GM23338 (cell line): ENCODE measurements around the gene PIP5K1C. TPM values are rescaled to one million over a fixed set of nuclear protein-coding genes. Genes with fewer than 3 reads are reported as not detected.

Source experiments
- ATAC-seq: fragments of 200-7000 bp; cut with Tn5 transposase; 3 replicates; pipeline ENCODE4 v1.9.1; 2020
- DNase-seq: peaks from one replicate; pipeline ENCODE4 v3.0.0-alpha.2; 2015; ENCODE audit warnings: low spot score
- H2AFZ ChIP-seq: fragments of 200-600 bp; sonication (generic); 2 replicates; pipeline ENCODE4 v1.8.0; 2016; ENCODE audit warnings: antibody characterized with exemption, mild to moderate bottlenecking, moderate library complexity
- H3F3A ChIP-seq: fragments of 200-600 bp; sonication (generic); replicated peaks from 2 replicates; pipeline ENCODE4 v1.8.0; 2017; ENCODE audit warnings: antibody characterized with exemption, mixed run types, low read depth
- H3K27ac ChIP-seq: fragments of 200-600 bp; sonication (generic); 2 replicates; pipeline ENCODE4 v1.6.1; 2016; ENCODE audit warnings: low read depth
- H3K27me3 ChIP-seq: fragments of 200-600 bp; sonication (generic); 2 replicates; pipeline ENCODE4 v1.8.0; 2016; ENCODE audit warnings: mild to moderate bottlenecking, mixed run types, moderate library complexity; ENCODE audit not compliant: insufficient read depth
- H3K36me3 ChIP-seq: fragments of 200-600 bp; sonication (generic); 2 replicates; pipeline ENCODE4 v1.8.0; 2016; ENCODE audit warnings: mild to moderate bottlenecking; ENCODE audit not compliant: insufficient read depth
- H3K4me1 ChIP-seq: fragments of 200-600 bp; sonication (generic); 2 replicates; pipeline ENCODE4 v1.8.0; 2016; ENCODE audit warnings: mild to moderate bottlenecking, moderate library complexity; ENCODE audit not compliant: insufficient read depth
- H3K4me2 ChIP-seq: fragments of 200-600 bp; sonication (generic); 2 replicates; pipeline ENCODE4 v1.7.1; 2017; ENCODE audit warnings: mixed run types
- H3K4me3 ChIP-seq: fragments of 200-600 bp; sonication (generic); 2 replicates; pipeline ENCODE4 v1.6.1; 2016; ENCODE audit warnings: mixed run types
- H3K79me2 ChIP-seq: fragments of 200-600 bp; sonication (generic); replicated peaks from 2 replicates; pipeline ENCODE4 v1.8.0; 2017; ENCODE audit warnings: mild to moderate bottlenecking; ENCODE audit not compliant: insufficient read depth
- H3K9me2 ChIP-seq: fragments of 200-600 bp; sonication (generic); 2 replicates; pipeline ENCODE4 v1.8.0; 2017; ENCODE audit not compliant: insufficient read depth
- H4K20me1 ChIP-seq: fragments of 200-600 bp; sonication (generic); replicated peaks from 2 replicates; pipeline ENCODE4 v1.8.0; 2017; ENCODE audit warnings: mild to moderate bottlenecking; ENCODE audit not compliant: insufficient read depth
- H3K27ac Mint-ChIP-seq: 2 replicates; pipeline ENCODE4 v1.8.0; 2020; ENCODE audit warnings: inconsistent platforms, mild to moderate bottlenecking, moderate library complexity, mixed read lengths
- H3K27me3 Mint-ChIP-seq: 3 replicates; pipeline ENCODE4 v1.8.0; 2022; ENCODE audit warnings: low read depth, mild to moderate bottlenecking, moderate library complexity, mixed read lengths, inconsistent platforms; ENCODE audit not compliant: insufficient read depth, poor library complexity
- H3K36me3 Mint-ChIP-seq: 3 replicates; pipeline ENCODE4 v1.8.0; 2021; ENCODE audit warnings: low read depth, mild to moderate bottlenecking, inconsistent platforms, moderate library complexity, mixed read lengths
- H3K4me1 Mint-ChIP-seq: 3 replicates; pipeline ENCODE4 v1.8.0; 2020; ENCODE audit warnings: mild to moderate bottlenecking, inconsistent platforms, mixed read lengths
- H3K4me3 Mint-ChIP-seq: 3 replicates; pipeline ENCODE4 v1.8.0; 2021; ENCODE audit warnings: moderate library complexity, mild to moderate bottlenecking, inconsistent platforms, mixed read lengths
- H3K9me3 Mint-ChIP-seq: 3 replicates; pipeline ENCODE4 v1.8.0; 2020; ENCODE audit warnings: moderate library complexity, mild to moderate bottlenecking, inconsistent platforms, mixed read lengths
- EZH2 ChIP-seq: fragments of 200-600 bp; sonication (generic); IDR thresholded peaks from one replicate; pipeline ENCODE4 v1.8.0; 2017; ENCODE audit warnings: antibody characterized with exemption, mild to moderate bottlenecking, low read depth; ENCODE audit not compliant: unreplicated experiment
- EZH2phosphoT487 ChIP-seq: fragments of 200-600 bp; sonication (generic); IDR thresholded peaks from one replicate; pipeline ENCODE4 v1.8.1; 2018; ENCODE audit warnings: antibody characterized with exemption; ENCODE audit not compliant: unreplicated experiment
- JUNB ChIP-seq: IDR thresholded peaks from one replicate; pipeline ENCODE4 v1.6.1; 2016; ENCODE audit warnings: antibody characterized with exemption; ENCODE audit not compliant: unreplicated experiment
- STAT1 ChIP-seq: IDR thresholded peaks from one replicate; pipeline ENCODE4 v1.6.1; 2016; ENCODE audit warnings: antibody characterized with exemption; ENCODE audit not compliant: unreplicated experiment
- ZNF114 ChIP-seq: fragments of 250-450 bp; sonication (Bioruptor Pico); IDR thresholded peaks from 2 replicates; pipeline ENCODE4 v1.5.0; 2020; ENCODE audit warnings: mild to moderate bottlenecking, moderate library complexity
- polyA plus RNA-seq: library from polyadenylated mRNA; unstranded; fragments of >200 nt; fragmentation: Nextera tagmentation; extraction: Ambion mirVana; gene quantifications from 2 replicates; pipeline ENCODE4 v1.2.1, GENCODE V29; 2016
- total RNA-seq: library from RNA; depleted of rRNA; stranded (reverse); fragments of >200 nt; shearing (Covaris generic); gene quantifications from 2 replicates; pipeline ENCODE4 v1.2.3, GENCODE V29; 2014
- TF ChIP-seq, protein P1 (sequence below), 2 experiments: fragments of 200-600 bp in 1 of 2; sonication (generic) in 1 of 2; conservative IDR thresholded peaks; 2 replicates each; pipeline versions ENCODE4 v1.5.1 to v1.6.1; 2016 to 2017; ENCODE audit warnings: antibody characterized with exemption in 2 of 2, low read depth in 2 of 2, mild to moderate bottlenecking in 2 of 2, moderate library complexity in 1 of 2
- TF ChIP-seq, protein P2 (sequence below): IDR thresholded peaks from one replicate; pipeline ENCODE4 v1.6.1; 2018; ENCODE audit warnings: antibody characterized with exemption; ENCODE audit not compliant: unreplicated experiment
- TF ChIP-seq, protein P3 (sequence below): IDR thresholded peaks from 2 replicates; pipeline ENCODE4 v1.6.1; 2016; ENCODE audit warnings: antibody characterized with exemption

PIP5K1C gene
- total and polyA plus RNA-seq, 2 experiments from 2014 or later: 11.8 to 46.7 TPM

DNA sequence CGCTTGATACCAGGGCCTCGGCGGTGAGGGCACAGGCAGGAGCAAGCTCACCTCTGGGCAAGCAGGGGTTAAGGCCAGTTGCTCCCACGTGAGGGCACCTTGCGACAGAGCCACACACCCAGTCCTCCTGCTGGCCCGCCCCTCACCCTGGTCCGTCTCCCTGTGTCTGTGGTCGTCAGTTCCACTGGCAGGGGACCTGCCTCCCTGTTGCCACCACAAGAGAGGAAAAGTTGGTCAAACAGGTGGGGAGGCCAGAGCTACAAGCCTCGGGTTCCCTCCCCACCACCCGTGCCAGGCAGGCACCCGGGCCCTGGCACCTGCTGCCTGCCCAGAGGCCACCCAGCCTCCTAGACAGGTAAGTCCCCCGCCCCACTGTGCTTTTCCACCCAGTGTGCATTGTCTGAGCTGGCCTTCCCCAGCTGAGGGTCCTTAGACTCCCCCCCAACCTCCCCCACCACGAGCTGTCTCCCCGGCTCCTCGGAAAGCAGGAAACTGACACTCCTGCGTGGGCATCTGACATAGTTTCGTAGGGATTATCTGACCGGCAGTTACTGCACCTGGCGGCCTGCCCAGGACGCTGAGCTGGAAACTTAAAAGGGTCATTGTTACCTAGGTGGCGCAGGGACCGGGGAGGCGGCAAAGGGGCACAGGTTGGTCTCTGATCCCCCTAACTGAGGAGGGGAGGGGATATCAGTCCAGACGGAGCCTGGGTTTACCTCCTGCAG, 8.1 kb upstream of the PIP5K1C start, which contains the start of gene TJP3:
TSS of gene TJP3 (plus strand) at position 178 of the 725 bp plus-strand sequence. CDS start 20,049 bp downstream, outside the sequence.
- no peaks in the 10 kb centered on the region; the same call in 2 of the 3 replicates for H3K9me3 Mint-ChIP-seq
- TF ChIP-seq STAT1: no peak
- TF ChIP-seq, protein P1, sequence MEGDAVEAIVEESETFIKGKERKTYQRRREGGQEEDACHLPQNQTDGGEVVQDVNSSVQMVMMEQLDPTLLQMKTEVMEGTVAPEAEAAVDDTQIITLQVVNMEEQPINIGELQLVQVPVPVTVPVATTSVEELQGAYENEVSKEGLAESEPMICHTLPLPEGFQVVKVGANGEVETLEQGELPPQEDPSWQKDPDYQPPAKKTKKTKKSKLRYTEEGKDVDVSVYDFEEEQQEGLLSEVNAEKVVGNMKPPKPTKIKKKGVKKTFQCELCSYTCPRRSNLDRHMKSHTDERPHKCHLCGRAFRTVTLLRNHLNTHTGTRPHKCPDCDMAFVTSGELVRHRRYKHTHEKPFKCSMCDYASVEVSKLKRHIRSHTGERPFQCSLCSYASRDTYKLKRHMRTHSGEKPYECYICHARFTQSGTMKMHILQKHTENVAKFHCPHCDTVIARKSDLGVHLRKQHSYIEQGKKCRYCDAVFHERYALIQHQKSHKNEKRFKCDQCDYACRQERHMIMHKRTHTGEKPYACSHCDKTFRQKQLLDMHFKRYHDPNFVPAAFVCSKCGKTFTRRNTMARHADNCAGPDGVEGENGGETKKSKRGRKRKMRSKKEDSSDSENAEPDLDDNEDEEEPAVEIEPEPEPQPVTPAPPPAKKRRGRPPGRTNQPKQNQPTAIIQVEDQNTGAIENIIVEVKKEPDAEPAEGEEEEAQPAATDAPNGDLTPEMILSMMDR (conservative IDR thresholded peaks at IDR 0.05; ENCODE audit: low read depth in 2 of 2): 0 out of 4 replicates have a peak, but pooled peaks of 1 of the 2 experiments have one; percentile 9
- H3K4me2 ChIP-seq: peak within 1 kb of the TSS; percentile 51; the same call in 1 of the 2 replicates
- H4K20me1 ChIP-seq: no peaks in the 10 kb centered on the region
- no peaks in the 10 kb centered on the region for H3K36me3 ChIP-seq
- no peak within 1 kb of the TSS; the same call in 1 of the 2 replicates for H3K4me3 ChIP-seq
- H3F3A ChIP-seq: 0 out of 2 replicates have a peak, but pooled peaks cover 2% of the 10 kb centered on the region
- peaks cover 6% of the 10 kb centered on the region for H3K27me3 Mint-ChIP-seq
- no peaks in the 10 kb centered on the region for H3K79me2 ChIP-seq
- H3K4me1 ChIP-seq: peaks cover 20% of the 10 kb centered on the region
- peak; percentile 44 for DNase-seq
- ATAC-seq: peak; percentile 39
- H3K27me3 ChIP-seq: no peaks in the 10 kb centered on the region
- peaks cover 11% of the 10 kb centered on the region; the same call in 2 of the 3 replicates for H3K4me1 Mint-ChIP-seq
- H3K27ac ChIP-seq: no peak within 1 kb of the TSS
- peak within 1 kb of the TSS; percentile 69 for H2AFZ ChIP-seq
- no peak within 1 kb of the TSS for H3K27ac Mint-ChIP-seq
- no peaks in the 10 kb centered on the region for H3K36me3 Mint-ChIP-seq
- H3K9me2 ChIP-seq: no peaks in the 10 kb centered on the region
- no peak within 1 kb of the TSS for H3K4me3 Mint-ChIP-seq

DNA sequence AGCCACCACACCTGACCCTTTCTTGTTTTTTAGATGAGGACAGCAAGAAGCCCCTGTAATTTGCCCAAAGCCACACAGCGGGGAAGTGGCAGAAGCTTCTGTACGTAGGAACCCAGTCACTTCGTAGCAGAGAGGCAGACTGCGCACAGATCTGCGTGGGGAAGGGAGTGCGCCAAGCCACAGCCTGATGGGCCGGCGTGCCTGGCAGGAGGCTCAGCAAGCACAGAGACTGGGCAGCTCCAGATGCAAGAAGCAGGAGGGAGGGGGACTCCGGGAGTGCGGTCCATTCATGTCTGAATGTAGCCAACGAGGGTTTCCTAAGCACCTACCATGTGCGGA, 7.6 kb upstream of the PIP5K1C start:
- peaks cover 20% of the 10 kb centered on the region for H3K4me1 ChIP-seq
- H2AFZ ChIP-seq: peak overlapping the region; percentile 69; the same call in 1 of the 2 replicates
- no peaks in the 10 kb centered on the region for H4K20me1 ChIP-seq
- ATAC-seq (no peak), DNase-seq (no peak)
- no peak overlapping the region for H3K27ac Mint-ChIP-seq
- peaks cover 11% of the 10 kb centered on the region; the same call in 2 of the 3 replicates for H3K4me1 Mint-ChIP-seq
- peaks cover 6% of the 10 kb centered on the region for H3K27me3 Mint-ChIP-seq
- H3K9me2 ChIP-seq: no peaks in the 10 kb centered on the region
- no peak overlapping the region for H3K4me2 ChIP-seq
- H3K4me3 ChIP-seq: no peak overlapping the region
- no peaks in the 10 kb centered on the region for H3K36me3 Mint-ChIP-seq
- no peak overlapping the region for H3K4me3 Mint-ChIP-seq
- H3K9me3 Mint-ChIP-seq: no peaks in the 10 kb centered on the region; the same call in 2 of the 3 replicates
- H3K79me2 ChIP-seq: no peaks in the 10 kb centered on the region
- H3K36me3 ChIP-seq: no peaks in the 10 kb centered on the region
- no peak overlapping the region for H3K27ac ChIP-seq
- TF ChIP-seq EZH2: no peak
- TF ChIP-seq EZH2phosphoT487: no peak
- no peak for TF ChIP-seq JUNB
- TF ChIP-seq, protein P2, sequence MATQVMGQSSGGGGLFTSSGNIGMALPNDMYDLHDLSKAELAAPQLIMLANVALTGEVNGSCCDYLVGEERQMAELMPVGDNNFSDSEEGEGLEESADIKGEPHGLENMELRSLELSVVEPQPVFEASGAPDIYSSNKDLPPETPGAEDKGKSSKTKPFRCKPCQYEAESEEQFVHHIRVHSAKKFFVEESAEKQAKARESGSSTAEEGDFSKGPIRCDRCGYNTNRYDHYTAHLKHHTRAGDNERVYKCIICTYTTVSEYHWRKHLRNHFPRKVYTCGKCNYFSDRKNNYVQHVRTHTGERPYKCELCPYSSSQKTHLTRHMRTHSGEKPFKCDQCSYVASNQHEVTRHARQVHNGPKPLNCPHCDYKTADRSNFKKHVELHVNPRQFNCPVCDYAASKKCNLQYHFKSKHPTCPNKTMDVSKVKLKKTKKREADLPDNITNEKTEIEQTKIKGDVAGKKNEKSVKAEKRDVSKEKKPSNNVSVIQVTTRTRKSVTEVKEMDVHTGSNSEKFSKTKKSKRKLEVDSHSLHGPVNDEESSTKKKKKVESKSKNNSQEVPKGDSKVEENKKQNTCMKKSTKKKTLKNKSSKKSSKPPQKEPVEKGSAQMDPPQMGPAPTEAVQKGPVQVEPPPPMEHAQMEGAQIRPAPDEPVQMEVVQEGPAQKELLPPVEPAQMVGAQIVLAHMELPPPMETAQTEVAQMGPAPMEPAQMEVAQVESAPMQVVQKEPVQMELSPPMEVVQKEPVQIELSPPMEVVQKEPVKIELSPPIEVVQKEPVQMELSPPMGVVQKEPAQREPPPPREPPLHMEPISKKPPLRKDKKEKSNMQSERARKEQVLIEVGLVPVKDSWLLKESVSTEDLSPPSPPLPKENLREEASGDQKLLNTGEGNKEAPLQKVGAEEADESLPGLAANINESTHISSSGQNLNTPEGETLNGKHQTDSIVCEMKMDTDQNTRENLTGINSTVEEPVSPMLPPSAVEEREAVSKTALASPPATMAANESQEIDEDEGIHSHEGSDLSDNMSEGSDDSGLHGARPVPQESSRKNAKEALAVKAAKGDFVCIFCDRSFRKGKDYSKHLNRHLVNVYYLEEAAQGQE: no peak
- no peak for TF ChIP-seq STAT1
- no peak for TF ChIP-seq ZNF114 (CRISPR knock-in tag)
- TF ChIP-seq, protein P3, sequence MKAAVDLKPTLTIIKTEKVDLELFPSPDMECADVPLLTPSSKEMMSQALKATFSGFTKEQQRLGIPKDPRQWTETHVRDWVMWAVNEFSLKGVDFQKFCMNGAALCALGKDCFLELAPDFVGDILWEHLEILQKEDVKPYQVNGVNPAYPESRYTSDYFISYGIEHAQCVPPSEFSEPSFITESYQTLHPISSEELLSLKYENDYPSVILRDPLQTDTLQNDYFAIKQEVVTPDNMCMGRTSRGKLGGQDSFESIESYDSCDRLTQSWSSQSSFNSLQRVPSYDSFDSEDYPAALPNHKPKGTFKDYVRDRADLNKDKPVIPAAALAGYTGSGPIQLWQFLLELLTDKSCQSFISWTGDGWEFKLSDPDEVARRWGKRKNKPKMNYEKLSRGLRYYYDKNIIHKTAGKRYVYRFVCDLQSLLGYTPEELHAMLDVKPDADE: no peak
- H3K27me3 ChIP-seq: no peaks in the 10 kb centered on the region
- H3F3A ChIP-seq: no peaks in the 10 kb centered on the region
